Breast epithelium (tissue), 4 donors: ENCODE results near the gene OGFOD3. TPM values are rescaled to one million over a fixed set of nuclear protein-coding genes. Genes with fewer than 3 reads are reported as not detected.
A peak's percentile ranks its signal among the peaks of the same experiment; 100 is the strongest.
"Not testable (repeated sequence)": the region's sequence is repeated elsewhere in the genome, so short reads cannot be mapped to it uniquely, and the experiment has no call there.

Source experiments
- DNase-seq, 2 donors: peaks; one replicate each; pipeline ENCODE4 v3.0.0-alpha.2; 2019; ENCODE audit warnings: low spot score in 2 of 2
- H3K27ac ChIP-seq, 2 donors: fragments of 200-600 bp; sonication (generic) in 1 of 2; one replicate each; pipeline ENCODE4 v1.5.1; 2016 to 2019; ENCODE audit warnings: mild to moderate bottlenecking in 1 of 2
- H3K27me3 ChIP-seq, 2 donors: fragments of 200-600 bp; sonication (generic) in 1 of 2; one replicate each; pipeline versions ENCODE4 v1.5.1 to v1.6.0; 2017 to 2019; ENCODE audit warnings: control low read depth in 1 of 2, mild to moderate bottlenecking in 1 of 2
- H3K36me3 ChIP-seq: fragments of 200-600 bp; one replicate; pipeline ENCODE4 v1.5.1; 2019
- H3K4me1 ChIP-seq, 2 donors: fragments of 200-600 bp; sonication (generic); one replicate each; pipeline ENCODE4 v1.5.1; 2016 to 2019; ENCODE audit warnings: control low read depth in 1 of 2
- H3K4me3 ChIP-seq, 3 donors: fragments of 200-600 bp; sonication (generic); 1 replicate in 2 of 3; 2 replicates in 1 of 3; pipeline ENCODE4 v1.5.1; 2016 to 2019; ENCODE audit warnings: mild to moderate bottlenecking in 3 of 3, moderate library complexity in 2 of 3
- H3K9me3 ChIP-seq, 2 donors: fragments of 200-600 bp; sonication (generic) in 1 of 2; one replicate each; pipeline ENCODE4 v1.5.1; 2016 to 2019; ENCODE audit warnings: control low read depth in 1 of 2
- CTCF ChIP-seq, 3 donors: fragments of 450-650 bp; IDR thresholded peaks; one replicate each; pipeline ENCODE4 v1.5.1; 2016 to 2017; ENCODE audit warnings: antibody characterized with exemption in 3 of 3, mild to moderate bottlenecking in 3 of 3, moderate library complexity in 3 of 3
- POLR2A ChIP-seq: fragments of 450-650 bp; IDR thresholded peaks from one replicate; pipeline ENCODE4 v1.6.1; 2016; ENCODE audit warnings: antibody characterized with exemption, mild to moderate bottlenecking, moderate library complexity
- POLR2AphosphoS5 ChIP-seq, 3 donors: sonication (generic); formaldehyde crosslinking; IDR thresholded peaks; one replicate each; pipeline ENCODE4 v1.6.1; 2017; ENCODE audit warnings: antibody characterized with exemption in 3 of 3
- intact Hi-C: fragments of 100-400 bp; cut with DNase I; formaldehyde crosslinking; loops from one replicate; pipeline ENCODE4 v1.15.1; 2023; ENCODE audit warnings: low total_unique reads
- total RNA-seq, 3 donors: library from RNA; depleted of rRNA; stranded (reverse); fragments of >200 nt; gene quantifications; one replicate each; pipeline ENCODE4 v1.1.0, GENCODE V29; 2016

OGFOD3 gene
- total RNA-seq, 3 donors from 2014 or later, result 26.3 to 32.8 (median 28.5) TPM

- intact Hi-C loops, result loop anchor here (10.0 kb wide), 2 partner anchors 60 to 180 kb away; partner anchors contain the start of gene TEX19
- Histone ChIP-seq H3K36me3 (no peaks in the 10 kb centered on the region), H3K27ac (no peak overlapping the region), H3K27me3 (no peaks in the 10 kb centered on the region), H3K9me3 (no peaks in the 10 kb centered on the region), H3K4me3 (no peak overlapping the region), H3K4me1 (peaks cover 2 to 6% of the 10 kb centered on the region in 2 donors)
- peak; percentile 43 to 75 for DNase-seq
- TF ChIP-seq CTCF (IDR thresholded peaks at IDR 0.05), result peak; percentile 20 to 74 (median 57)
- TF ChIP-seq POLR2AphosphoS5 (IDR thresholded peaks at IDR 0.05), result no peak
These were observed 3.7 kb downstream of the OGFOD3 start for GRCh38 chr17:82414548-82415281.

DNA sequence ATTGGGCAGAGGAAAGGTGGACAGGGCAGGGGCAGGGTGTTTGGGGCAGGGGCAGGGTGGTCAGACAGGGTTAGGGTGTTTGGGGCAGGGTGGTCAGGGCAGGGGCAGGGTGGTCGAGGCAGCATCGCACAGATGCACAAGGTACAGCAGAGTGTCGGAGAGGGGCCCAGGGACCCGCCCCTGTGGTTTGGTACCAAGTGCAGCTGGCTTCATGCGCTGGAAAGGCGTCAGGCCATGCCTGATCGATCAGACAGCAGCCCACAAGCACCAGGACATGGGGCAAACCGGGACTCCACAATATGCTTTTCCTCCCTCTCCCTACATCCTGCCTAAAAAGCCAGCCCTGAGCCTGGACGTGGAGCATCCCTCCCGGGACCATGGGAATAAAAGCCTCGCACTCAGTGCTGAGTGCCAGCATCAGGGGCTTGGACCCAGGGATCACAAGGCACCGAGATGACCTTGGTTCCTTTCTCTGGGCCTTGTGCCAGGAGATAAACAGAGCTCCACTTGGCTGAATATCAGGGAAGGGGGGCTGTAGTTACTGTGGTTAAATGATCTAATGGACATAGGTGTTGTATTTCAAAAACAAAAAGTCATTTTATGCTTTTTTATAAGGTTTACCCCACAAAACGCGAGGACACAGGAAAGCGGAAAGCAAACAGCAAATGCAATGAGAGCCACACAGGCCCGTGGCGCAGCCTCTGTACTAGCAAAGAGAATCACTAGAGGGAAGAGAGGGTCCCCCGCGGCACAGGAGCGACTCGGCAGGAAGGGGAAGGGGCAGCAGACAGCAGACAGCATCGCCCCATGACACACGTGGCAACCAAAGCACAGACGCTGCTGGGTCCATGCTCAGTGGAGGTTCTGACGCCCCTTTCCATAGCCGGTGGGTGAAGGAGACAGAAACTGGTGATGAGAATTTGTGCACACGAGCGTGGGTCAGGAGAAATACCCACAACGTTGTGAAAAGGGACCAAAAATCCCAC lies 5.6 kb downstream of the OGFOD3 start:
- no peak for DNase-seq

GRCh38 chr17:82412081-82412480 lies 6.3 kb downstream of the OGFOD3 start:
- not testable (repeated sequence) for H3K4me1 ChIP-seq, H3K27me3 ChIP-seq, H3K9me3 ChIP-seq, H3K36me3 ChIP-seq, DNase-seq, H3K27ac ChIP-seq, H3K4me3 ChIP-seq
- intact Hi-C loops, result loop anchor here (10.0 kb wide), 2 partner anchors 57 to 177 kb away; partner anchors contain the start of gene TEX19

More for the DNA sequence above, 5.6 kb downstream of the OGFOD3 start:
- Histone ChIP-seq H3K4me1 (no peaks in the 10 kb centered on the region), H3K9me3 (no peaks in the 10 kb centered on the region), H3K27ac (no peak overlapping the region), H3K4me3 (no peak overlapping the region), H3K27me3 (no peaks in the 10 kb centered on the region), H3K36me3 (no peaks in the 10 kb centered on the region)
- TF ChIP-seq POLR2A (no peak), CTCF (IDR thresholded peaks at IDR 0.05) (no peak), POLR2AphosphoS5 (IDR thresholded peaks at IDR 0.05) (no peak)
- intact Hi-C loops, result loop anchor here (10.0 kb wide), 2 partner anchors 58 to 178 kb away; partner anchors contain the start of gene TEX19

- no peak overlapping the region for H3K4me3 ChIP-seq
- no peak overlapping the region for H3K27ac ChIP-seq
- intact Hi-C loops, result loop anchor here (10.0 kb wide), 2 partner anchors 57 to 177 kb away; partner anchors contain the start of gene TEX19
- no peak for DNase-seq
- H3K27me3 ChIP-seq, result no peaks in the 10 kb centered on the region
- no peaks in the 10 kb centered on the region for H3K36me3 ChIP-seq
- H3K4me1 ChIP-seq, result no peaks in the 10 kb centered on the region
- TF ChIP-seq POLR2A (no peak), CTCF (IDR thresholded peaks at IDR 0.05) (no peak), POLR2AphosphoS5 (IDR thresholded peaks at IDR 0.05) (no peak)
- no peaks in the 10 kb centered on the region for H3K9me3 ChIP-seq
These were observed 6.9 kb downstream of the OGFOD3 start for GRCh38 chr17:82411396-82412053.

- Histone ChIP-seq H3K4me3 (no peak overlapping the region), H3K4me1 (no peaks in the 10 kb centered on the region), H3K27ac (no peak overlapping the region), H3K27me3 (no peaks in the 10 kb centered on the region), H3K9me3 (no peaks in the 10 kb centered on the region), H3K36me3 (no peaks in the 10 kb centered on the region)
- DNase-seq, result no peak
- intact Hi-C loops, result loop anchor here (10.0 kb wide), 2 partner anchors 55 to 175 kb away; partner anchors contain the start of gene TEX19
- TF ChIP-seq CTCF (IDR thresholded peaks at IDR 0.05) (no peak), POLR2AphosphoS5 (IDR thresholded peaks at IDR 0.05) (no peak), POLR2A (no peak)
These were observed 8.2 kb downstream of the OGFOD3 start for GRCh38 chr17:82410014-82410716.
